WTC11 (cell line): ENCODE data around the gene EHMT1.

ENCODE experiments used
- TCF7 ChIP-seq: sonication (generic); formaldehyde crosslinking; IDR thresholded peaks from 2 replicates; pipeline ENCODE4 v1.8.0; 2022; ENCODE audit warnings: mild to moderate bottlenecking, low read depth, missing genetic modification reagents, moderate library complexity
- ZNF423 ChIP-seq: fragments of 250-450 bp; sonication (Bioruptor Pico); IDR thresholded peaks from 2 replicates; pipeline ENCODE4 v2.1.2; 2022; ENCODE audit warnings: mild to moderate bottlenecking, moderate library complexity
- TF ChIP-seq, protein P1 (sequence below): fragments of 200-600 bp; IDR thresholded peaks from 2 replicates; pipeline ENCODE4 v1.8.0; 2022; ENCODE audit warnings: antibody characterized with exemption
- TF ChIP-seq, protein P2 (sequence below): fragments of 250-450 bp; sonication (Bioruptor Pico); IDR thresholded peaks from 2 replicates; pipeline ENCODE4 v1.8.0; 2021; ENCODE audit warnings: mild to moderate bottlenecking
- TF ChIP-seq, protein P3 (sequence below): sonication (generic); formaldehyde crosslinking; IDR thresholded peaks from 2 replicates; pipeline ENCODE4 v1.8.0; 2022; ENCODE audit warnings: mild to moderate bottlenecking, missing genetic modification reagents

DNA sequence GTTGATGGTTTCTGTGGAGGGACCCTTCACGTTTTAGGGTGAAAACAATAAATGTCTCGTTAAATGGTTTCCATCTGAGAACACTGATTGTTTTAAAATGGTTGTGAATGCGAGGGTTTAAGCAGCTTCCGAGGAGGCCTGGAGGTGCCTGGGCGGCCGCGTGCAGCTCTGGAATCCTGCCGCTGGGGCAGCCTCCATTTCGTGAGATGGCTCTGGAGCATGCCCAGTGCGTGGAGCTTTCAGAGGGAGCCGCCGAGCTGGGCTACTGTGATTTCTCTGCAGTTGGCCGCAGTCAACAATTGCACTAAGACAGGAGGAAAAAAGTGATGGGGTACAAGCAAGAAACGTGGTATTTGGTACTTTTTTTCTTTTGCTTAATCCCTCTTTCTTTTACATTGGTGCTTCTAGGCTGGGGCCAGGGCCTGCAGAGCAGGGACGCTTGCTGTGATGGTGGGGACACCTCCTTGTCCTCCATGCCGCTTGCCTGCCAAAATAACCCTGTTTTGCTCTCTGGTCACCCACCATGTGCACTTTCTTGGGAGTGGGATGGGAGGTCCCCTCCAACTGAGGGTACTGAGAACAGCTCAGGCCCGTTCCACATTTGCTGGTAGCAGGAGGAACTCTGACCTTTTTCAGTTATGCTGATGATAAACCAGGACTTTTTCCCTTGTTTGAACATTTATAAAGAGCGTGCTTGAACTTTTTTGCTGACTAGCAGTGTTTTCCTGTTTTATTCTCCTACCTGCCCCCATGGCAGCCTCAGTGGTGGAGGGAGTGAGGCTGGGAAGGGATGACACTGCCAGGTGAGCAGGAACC, 47.1 kb downstream of the EHMT1 start:
- TF ChIP-seq, protein P1, sequence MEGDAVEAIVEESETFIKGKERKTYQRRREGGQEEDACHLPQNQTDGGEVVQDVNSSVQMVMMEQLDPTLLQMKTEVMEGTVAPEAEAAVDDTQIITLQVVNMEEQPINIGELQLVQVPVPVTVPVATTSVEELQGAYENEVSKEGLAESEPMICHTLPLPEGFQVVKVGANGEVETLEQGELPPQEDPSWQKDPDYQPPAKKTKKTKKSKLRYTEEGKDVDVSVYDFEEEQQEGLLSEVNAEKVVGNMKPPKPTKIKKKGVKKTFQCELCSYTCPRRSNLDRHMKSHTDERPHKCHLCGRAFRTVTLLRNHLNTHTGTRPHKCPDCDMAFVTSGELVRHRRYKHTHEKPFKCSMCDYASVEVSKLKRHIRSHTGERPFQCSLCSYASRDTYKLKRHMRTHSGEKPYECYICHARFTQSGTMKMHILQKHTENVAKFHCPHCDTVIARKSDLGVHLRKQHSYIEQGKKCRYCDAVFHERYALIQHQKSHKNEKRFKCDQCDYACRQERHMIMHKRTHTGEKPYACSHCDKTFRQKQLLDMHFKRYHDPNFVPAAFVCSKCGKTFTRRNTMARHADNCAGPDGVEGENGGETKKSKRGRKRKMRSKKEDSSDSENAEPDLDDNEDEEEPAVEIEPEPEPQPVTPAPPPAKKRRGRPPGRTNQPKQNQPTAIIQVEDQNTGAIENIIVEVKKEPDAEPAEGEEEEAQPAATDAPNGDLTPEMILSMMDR = no peak
- TF ChIP-seq ZNF423 (CRISPR knock-in tag) (no peak), TCF7 (CRISPR knock-in tag) (no peak)
- TF ChIP-seq, protein P2, sequence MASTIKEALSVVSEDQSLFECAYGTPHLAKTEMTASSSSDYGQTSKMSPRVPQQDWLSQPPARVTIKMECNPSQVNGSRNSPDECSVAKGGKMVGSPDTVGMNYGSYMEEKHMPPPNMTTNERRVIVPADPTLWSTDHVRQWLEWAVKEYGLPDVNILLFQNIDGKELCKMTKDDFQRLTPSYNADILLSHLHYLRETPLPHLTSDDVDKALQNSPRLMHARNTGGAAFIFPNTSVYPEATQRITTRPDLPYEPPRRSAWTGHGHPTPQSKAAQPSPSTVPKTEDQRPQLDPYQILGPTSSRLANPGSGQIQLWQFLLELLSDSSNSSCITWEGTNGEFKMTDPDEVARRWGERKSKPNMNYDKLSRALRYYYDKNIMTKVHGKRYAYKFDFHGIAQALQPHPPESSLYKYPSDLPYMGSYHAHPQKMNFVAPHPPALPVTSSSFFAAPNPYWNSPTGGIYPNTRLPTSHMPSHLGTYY (CRISPR knock-in tag) = no peak
- TF ChIP-seq, protein P3, sequence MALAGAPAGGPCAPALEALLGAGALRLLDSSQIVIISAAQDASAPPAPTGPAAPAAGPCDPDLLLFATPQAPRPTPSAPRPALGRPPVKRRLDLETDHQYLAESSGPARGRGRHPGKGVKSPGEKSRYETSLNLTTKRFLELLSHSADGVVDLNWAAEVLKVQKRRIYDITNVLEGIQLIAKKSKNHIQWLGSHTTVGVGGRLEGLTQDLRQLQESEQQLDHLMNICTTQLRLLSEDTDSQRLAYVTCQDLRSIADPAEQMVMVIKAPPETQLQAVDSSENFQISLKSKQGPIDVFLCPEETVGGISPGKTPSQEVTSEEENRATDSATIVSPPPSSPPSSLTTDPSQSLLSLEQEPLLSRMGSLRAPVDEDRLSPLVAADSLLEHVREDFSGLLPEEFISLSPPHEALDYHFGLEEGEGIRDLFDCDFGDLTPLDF (CRISPR knock-in tag) = 0 out of 2 replicates have a peak, but pooled peaks have one; percentile 27
